SU-DHL-6 (cell line): Measurements from ENCODE around the gene NXPH1.

Experiments
- H2AFZ ChIP-seq: fragments of 200-600 bp; sonication (generic); 2 replicates; pipeline ENCODE4 v1.6.1; 2014; ENCODE audit warnings: low read depth, mild to moderate bottlenecking, moderate library complexity, mixed read lengths, antibody characterized with exemption, low read length; ENCODE audit not compliant: severe bottlenecking
- H3F3A ChIP-seq: fragments of 200-600 bp; shearing (Covaris generic); 2 replicates; pipeline ENCODE4 v1.6.0; 2016; ENCODE audit warnings: antibody characterized with exemption, mild to moderate bottlenecking; ENCODE audit not compliant: insufficient read depth
- H3K27ac ChIP-seq: fragments of 200-600 bp; sonication (generic); 2 replicates; pipeline ENCODE4 v1.5.1; 2016; ENCODE audit warnings: low read depth, mild to moderate bottlenecking, low read length, moderate library complexity, mixed read lengths
- H3K27me3 ChIP-seq: fragments of 200-600 bp; sonication (generic), shearing (Covaris generic); 2 replicates; pipeline ENCODE4 v1.6.0; 2014; ENCODE audit warnings: mild to moderate bottlenecking, low read length
- H3K36me3 ChIP-seq: fragments of 200-600 bp; sonication (generic); 2 replicates; pipeline ENCODE4 v1.6.1; 2014; ENCODE audit warnings: mild to moderate bottlenecking, low read length, mixed read lengths
- H3K4me2 ChIP-seq: fragments of 300-600, 200-600 bp; shearing (Covaris generic), sonication (generic); 2 replicates; pipeline ENCODE4 v1.6.0; 2014; ENCODE audit warnings: low read length, low read depth, mild to moderate bottlenecking; ENCODE audit not compliant: poor library complexity, severe bottlenecking
- H3K4me3 ChIP-seq: fragments of 200-600 bp; sonication (generic); 2 replicates; pipeline ENCODE4 v1.5.1; 2014; ENCODE audit warnings: antibody characterized with exemption, low read length, mild to moderate bottlenecking, mixed read lengths; ENCODE audit not compliant: insufficient read depth, poor library complexity, severe bottlenecking
- H3K79me2 ChIP-seq: fragments of 200-600 bp; sonication (generic); 2 replicates; pipeline ENCODE4 v1.6.1; 2014; ENCODE audit warnings: mild to moderate bottlenecking, low read length, moderate library complexity; ENCODE audit not compliant: insufficient read depth
- H3K9ac ChIP-seq: fragments of 200-600 bp; sonication (generic); 2 replicates; pipeline ENCODE4 v1.7.0; 2014; ENCODE audit warnings: mild to moderate bottlenecking, low read length
- H3K9me2 ChIP-seq: fragments of 200-600 bp; sonication (generic); replicated peaks from 2 replicates; pipeline ENCODE4 v1.6.1; 2014; ENCODE audit warnings: low read length; ENCODE audit not compliant: insufficient read depth
- H3K9me3 ChIP-seq: fragments of 200-600 bp; sonication (generic); 2 replicates; pipeline ENCODE4 v1.6.1; 2014; ENCODE audit warnings: low read length, mixed read lengths; ENCODE audit not compliant: insufficient read depth
- H4K20me1 ChIP-seq: fragments of 200-600 bp; sonication (generic); 2 replicates; pipeline ENCODE4 v1.6.1; 2014; ENCODE audit warnings: low read depth, mild to moderate bottlenecking, antibody characterized with exemption, low read length, moderate library complexity, mixed read lengths
- EZH2phosphoT487 ChIP-seq: fragments of 200-600 bp; sonication (generic), shearing (Covaris generic); conservative IDR thresholded peaks from 2 replicates; pipeline ENCODE4 v1.6.1; 2018; ENCODE audit warnings: mild to moderate bottlenecking, antibody characterized with exemption, low read length, moderate library complexity, mixed read lengths
- TF ChIP-seq, protein P1 (sequence below): fragments of 200-600 bp; sonication (generic); IDR thresholded peaks from one replicate; pipeline ENCODE4 v1.5.1; 2017; ENCODE audit warnings: antibody characterized with exemption, mild to moderate bottlenecking, low read length, moderate library complexity; ENCODE audit not compliant: insufficient read depth, poor library complexity, severe bottlenecking

NXPH1 gene

DNA sequence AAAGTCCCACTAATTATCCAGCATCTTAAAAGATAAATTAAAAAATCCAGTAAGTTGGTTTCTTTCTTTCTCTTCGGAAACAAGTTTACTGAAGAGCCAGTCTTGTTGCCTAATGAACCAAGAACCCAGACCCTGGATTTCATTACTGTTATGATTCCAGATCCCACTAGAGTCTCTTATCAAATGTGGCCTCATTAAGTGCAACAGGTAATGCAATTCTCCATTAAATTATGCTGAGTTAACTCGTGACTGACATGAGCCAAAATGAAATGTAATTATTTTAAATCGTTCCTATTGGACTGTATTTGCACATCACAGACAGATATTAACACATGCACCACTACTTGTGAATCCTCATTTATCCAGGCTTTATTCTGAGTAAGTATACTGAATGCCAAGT is 115.6 kb downstream of the NXPH1 start:
- H3K9ac ChIP-seq = no peak overlapping the region
- no peak overlapping the region for H2AFZ ChIP-seq
- no peaks in the 10 kb centered on the region for H3K79me2 ChIP-seq
- no peaks in the 10 kb centered on the region for H4K20me1 ChIP-seq
- H3K36me3 ChIP-seq = no peaks in the 10 kb centered on the region
- H3K27me3 ChIP-seq = no peaks in the 10 kb centered on the region; the same call in 1 of the 2 replicates
- H3K9me2 ChIP-seq = no peaks in the 10 kb centered on the region
- no peak overlapping the region for H3K4me3 ChIP-seq
- no peak overlapping the region for H3K27ac ChIP-seq
- no peak overlapping the region for H3K4me2 ChIP-seq
- H3K9me3 ChIP-seq = no peaks in the 10 kb centered on the region
- H3F3A ChIP-seq = no peaks in the 10 kb centered on the region
- TF ChIP-seq, protein P1, sequence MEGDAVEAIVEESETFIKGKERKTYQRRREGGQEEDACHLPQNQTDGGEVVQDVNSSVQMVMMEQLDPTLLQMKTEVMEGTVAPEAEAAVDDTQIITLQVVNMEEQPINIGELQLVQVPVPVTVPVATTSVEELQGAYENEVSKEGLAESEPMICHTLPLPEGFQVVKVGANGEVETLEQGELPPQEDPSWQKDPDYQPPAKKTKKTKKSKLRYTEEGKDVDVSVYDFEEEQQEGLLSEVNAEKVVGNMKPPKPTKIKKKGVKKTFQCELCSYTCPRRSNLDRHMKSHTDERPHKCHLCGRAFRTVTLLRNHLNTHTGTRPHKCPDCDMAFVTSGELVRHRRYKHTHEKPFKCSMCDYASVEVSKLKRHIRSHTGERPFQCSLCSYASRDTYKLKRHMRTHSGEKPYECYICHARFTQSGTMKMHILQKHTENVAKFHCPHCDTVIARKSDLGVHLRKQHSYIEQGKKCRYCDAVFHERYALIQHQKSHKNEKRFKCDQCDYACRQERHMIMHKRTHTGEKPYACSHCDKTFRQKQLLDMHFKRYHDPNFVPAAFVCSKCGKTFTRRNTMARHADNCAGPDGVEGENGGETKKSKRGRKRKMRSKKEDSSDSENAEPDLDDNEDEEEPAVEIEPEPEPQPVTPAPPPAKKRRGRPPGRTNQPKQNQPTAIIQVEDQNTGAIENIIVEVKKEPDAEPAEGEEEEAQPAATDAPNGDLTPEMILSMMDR = no peak
- TF ChIP-seq EZH2phosphoT487 = no peak

DNA sequence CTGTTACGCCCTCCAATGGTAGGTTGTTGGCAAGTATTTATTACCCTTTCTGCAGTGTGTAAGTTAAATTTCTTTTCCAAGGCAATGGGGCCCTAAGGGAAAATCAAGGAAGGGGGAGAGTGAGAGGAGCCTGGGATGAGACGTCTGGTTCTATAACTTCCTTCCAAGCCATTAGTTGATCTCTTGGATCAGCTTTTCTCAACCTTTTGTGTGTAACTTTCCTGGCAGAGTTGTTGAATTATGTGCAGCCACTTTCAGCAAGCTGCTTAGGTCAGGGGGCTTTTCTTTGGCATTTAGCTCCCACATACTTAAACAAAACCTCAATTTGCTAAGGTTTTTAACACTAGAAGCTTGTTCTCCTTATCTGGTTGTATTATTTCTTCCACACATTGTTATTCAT is 127.1 kb downstream of the NXPH1 start:
- Histone ChIP-seq H3K4me3 (no peak overlapping the region), H4K20me1 (no peaks in the 10 kb centered on the region), H3K27me3 (no peaks in the 10 kb centered on the region), H3K36me3 (no peaks in the 10 kb centered on the region), H3F3A (no peaks in the 10 kb centered on the region), H3K27ac (no peak overlapping the region), H2AFZ (no peak overlapping the region), H3K9me2 (no peaks in the 10 kb centered on the region), H3K9ac (no peak overlapping the region), H3K9me3 (no peaks in the 10 kb centered on the region), H3K79me2 (no peaks in the 10 kb centered on the region), H3K4me2 (no peak overlapping the region)
- TF ChIP-seq, protein P1 = no peak
- TF ChIP-seq EZH2phosphoT487 = no peak

DNA sequence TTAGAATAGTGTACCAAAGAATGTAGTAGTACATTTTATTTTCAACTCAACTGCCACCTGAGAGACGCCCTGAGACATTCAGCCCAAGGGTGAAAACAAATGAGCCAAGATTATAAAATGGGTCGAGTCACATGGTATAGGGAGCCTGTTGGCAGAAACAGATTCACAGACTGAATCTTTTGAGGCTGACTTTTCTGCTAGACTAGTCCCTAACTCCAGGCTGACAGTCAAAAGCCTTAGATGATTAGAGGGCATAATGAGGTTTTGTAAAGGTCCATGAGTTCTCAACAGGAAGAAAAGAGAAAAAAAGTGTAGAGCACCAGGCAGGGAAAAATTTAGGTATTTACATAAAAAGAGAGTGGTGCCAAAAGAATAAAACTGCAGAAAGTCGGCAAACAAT is 128.0 kb downstream of the NXPH1 start:
- Histone ChIP-seq H3K79me2 (no peaks in the 10 kb centered on the region), H3K27me3 (no peaks in the 10 kb centered on the region), H3K9me2 (no peaks in the 10 kb centered on the region), H2AFZ (no peak overlapping the region), H3K4me3 (no peak overlapping the region), H4K20me1 (no peaks in the 10 kb centered on the region), H3K9me3 (no peaks in the 10 kb centered on the region), H3K36me3 (no peaks in the 10 kb centered on the region), H3K4me2 (no peak overlapping the region), H3K9ac (no peak overlapping the region), H3K27ac (no peak overlapping the region), H3F3A (no peaks in the 10 kb centered on the region)
- TF ChIP-seq, protein P1 = no peak

DNA sequence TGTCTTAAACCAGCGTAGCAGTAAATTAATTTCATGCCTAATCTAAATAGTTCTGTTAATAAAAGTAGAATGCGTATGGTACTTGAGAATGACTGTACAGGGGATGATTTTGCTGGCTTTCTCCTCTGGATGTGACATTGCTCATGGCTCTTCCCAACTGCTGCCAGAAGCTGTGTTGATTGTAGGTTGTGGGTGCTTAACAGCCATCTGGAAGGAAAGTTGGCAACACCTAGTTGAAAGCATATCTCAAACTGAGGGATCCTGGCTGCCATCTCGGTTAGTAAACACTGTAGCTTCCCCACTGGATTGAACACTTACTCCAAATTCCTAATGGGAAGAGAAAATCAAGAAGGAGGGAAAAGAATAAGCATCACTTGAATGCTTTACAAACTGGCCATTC is 130.9 kb downstream of the NXPH1 start:
- H3F3A ChIP-seq = no peaks in the 10 kb centered on the region
- H3K4me2 ChIP-seq = no peak overlapping the region
- H2AFZ ChIP-seq = no peak overlapping the region
- H4K20me1 ChIP-seq = no peaks in the 10 kb centered on the region
- no peaks in the 10 kb centered on the region for H3K9me3 ChIP-seq
- no peak overlapping the region for H3K9ac ChIP-seq
- no peak overlapping the region for H3K27ac ChIP-seq
- no peaks in the 10 kb centered on the region for H3K9me2 ChIP-seq
- H3K4me3 ChIP-seq = no peak overlapping the region
- TF ChIP-seq EZH2phosphoT487 = no peak
- TF ChIP-seq, protein P1 = no peak
- H3K79me2 ChIP-seq = no peaks in the 10 kb centered on the region
- H3K36me3 ChIP-seq = no peaks in the 10 kb centered on the region
- H3K27me3 ChIP-seq = no peaks in the 10 kb centered on the region
